Pancreas (tissue), 10 donors: Measurements from ENCODE around the gene HMCN1. TPM values are rescaled to one million over a fixed set of nuclear protein-coding genes. Genes with fewer than 3 reads are reported as not detected.

ENCODE experiments used
- ATAC-seq, 4 donors: fragments of 200-7000 bp; cut with Tn5 transposase; one replicate each; pipeline versions ENCODE4 v1.8.0 to v1.9.1; 2020; ENCODE audit warnings: mild to moderate bottlenecking in 4 of 4, moderate library complexity in 4 of 4
- DNase-seq, 6 donors: peaks; one replicate each; pipeline ENCODE4 v3.0.0-alpha.2; 2020
- FAIRE-seq: peaks from 2 replicates; lab custom pipeline; 2012; peaks lifted over from hg19 to GRCh38; lab: Jason Lieb, UNC
- H3K27ac ChIP-seq, 4 donors: fragments of 200-600 bp; sonication (generic); 1 replicate in 3 of 4; 2 replicates in 1 of 4; pipeline versions ENCODE4 v1.5.0 to v1.8.0; 2020
- H3K27me3 ChIP-seq, 4 donors: fragments of 200-600 bp; one replicate each; pipeline ENCODE4 v1.8.0; 2021
- H3K36me3 ChIP-seq, 3 donors: fragments of 200-600 bp; sonication (generic) in 1 of 3; one replicate each; pipeline versions ENCODE4 v1.5.0 to v1.8.0; 2020 to 2021
- H3K4me1 ChIP-seq, 3 donors: fragments of 200-600 bp; one replicate each; pipeline ENCODE4 v1.8.0; 2021
- H3K4me3 ChIP-seq, 4 donors: fragments of 200-600 bp; sonication (generic) in 2 of 4; one replicate each; pipeline versions ENCODE4 v1.5.0 to v1.8.0; 2020 to 2021
- H3K9me3 ChIP-seq, 4 donors: fragments of 200-600 bp; one replicate each; pipeline ENCODE4 v1.8.0; 2021
- CTCF ChIP-seq, 4 donors: fragments of 200-600 bp; sonication (generic) in 3 of 4; IDR thresholded peaks; one replicate each; pipeline versions ENCODE4 v1.5.0 to v1.8.0; 2021; ENCODE audit warnings: antibody characterized with exemption in 4 of 4
- WGBS, 2 donors: extraction: QIAGEN DNeasy Blood & Tissue Kit; methylation state at CpG; one replicate each; pipeline ENCODE4 v1.1.7; 2013; 5-methylcytosine and 5-hydroxymethylcytosine counted together
- intact Hi-C, 3 donors: fragments of 100-400 bp; cut with DNase I; formaldehyde crosslinking; loops; one replicate each; pipeline versions ENCODE4 v1.11.1 to v1.14.2; 2022
- polyA plus RNA-seq, 2 donors: library from polyadenylated mRNA; stranded (reverse); fragments of 200-250 nt; gene quantifications; one replicate each; pipeline ENCODE4 v1.2.3, GENCODE V29; 2013
- total RNA-seq, 6 donors: library from RNA; stranded (reverse); fragmentation: NEBNext Ultra II Directional in 4 of 6; extraction: Animal tissue kit (Norgen Biotek cat#: 25700) in 4 of 6; gene quantifications; one replicate each; pipeline versions ENCODE4 v1.2.1 to v1.2.4, GENCODE V29; 2021 to 2023
- donor health status: healthy with polysubstance abuse.
- donor health status: DM: no; HTN: no; CAD: no; lungs with moderate emphysema.
- donor health status: DM: no; HTN: no; CAD: no.
- donor health status: control.
- donor health status: control.
- donor health status: Bipolar disorder and iron deficiency.
- donor health status: DM: yes; HTN: yes; CAD: no.
- donor health status: DM: no; HTN: no; CAD: no.
- donor health status: DM: no; HTN: no; CAD: no.
- donor health status: DM: yes; HTN: yes; CAD: no.

The HMCN1 gene
- total and polyA plus RNA-seq, 8 donors, result 0.19 to 4.8 (median 0.60) TPM

- WGBS, 2 donors, result 71 to 81% methylated on average over 3 of the region's 3 CpGs
- intact Hi-C loops, result no loop called here
- no peak for FAIRE-seq
- Histone ChIP-seq H3K4me1 (peaks cover 0 to 4% (median 0%) of the 10 kb centered on the region in 3 donors), H3K9me3 (no peaks in the 10 kb centered on the region), H3K27me3 (no peaks in the 10 kb centered on the region), H3K4me3 (no peak overlapping the region), H3K27ac (no peak overlapping the region), H3K36me3 (no peaks in the 10 kb centered on the region)
- no peak for DNase-seq
- no peak for TF ChIP-seq CTCF (IDR thresholded peaks at IDR 0.05)
- ATAC-seq, result no peak
These were observed 453.9 kb downstream of the HMCN1 start for GRCh38 chr1:186188004-186188539.

- H3K9me3 ChIP-seq, result no peaks in the 10 kb centered on the region
- peaks cover 0 to 4% (median 0%) of the 10 kb centered on the region in 3 donors for H3K4me1 ChIP-seq
- WGBS, 2 donors, result 59 to 64% methylated on average over 2 of the region's 2 CpGs
- no peaks in the 10 kb centered on the region for H3K36me3 ChIP-seq
- intact Hi-C loops, result no loop called here
- FAIRE-seq (no peak), DNase-seq (no peak), ATAC-seq (no peak)
- no peak overlapping the region for H3K27ac ChIP-seq
- no peak overlapping the region for H3K4me3 ChIP-seq
- no peaks in the 10 kb centered on the region for H3K27me3 ChIP-seq
- no peak for TF ChIP-seq CTCF (IDR thresholded peaks at IDR 0.05)
These were observed 454.5 kb downstream of the HMCN1 start for GRCh38 chr1:186188736-186189135.

- H3K9me3 ChIP-seq, result no peaks in the 10 kb centered on the region
- no peak overlapping the region for H3K27ac ChIP-seq
- TF ChIP-seq CTCF (IDR thresholded peaks at IDR 0.05), result no peak
- no peaks in the 10 kb centered on the region for H3K36me3 ChIP-seq
- FAIRE-seq (no peak), ATAC-seq (no peak), DNase-seq (no peak)
- 83 to 88% methylated on average over 3 of the region's 3 CpGs for WGBS, 2 donors
- intact Hi-C loops, result no loop called here
- H3K27me3 ChIP-seq, result no peaks in the 10 kb centered on the region
- H3K4me1 ChIP-seq, result peaks cover 0 to 1% (median 0%) of the 10 kb centered on the region in 3 donors
- no peak overlapping the region for H3K4me3 ChIP-seq
These were observed 455.0 kb downstream of the HMCN1 start for GRCh38 chr1:186189156-186189555.

GRCh38 chr1:186191511-186191910 is 457.3 kb downstream of the HMCN1 start:
- H3K27me3 ChIP-seq, result no peaks in the 10 kb centered on the region
- no peak overlapping the region for H3K4me3 ChIP-seq
- no peaks in the 10 kb centered on the region for H3K36me3 ChIP-seq
- DNase-seq, result no peak
- H3K27ac ChIP-seq, result no peak overlapping the region
- TF ChIP-seq CTCF (IDR thresholded peaks at IDR 0.05), result no peak
- 51 to 60% methylated on average over 2 of the region's 2 CpGs for WGBS, 2 donors
- no peaks in the 10 kb centered on the region for H3K4me1 ChIP-seq
- no peaks in the 10 kb centered on the region for H3K9me3 ChIP-seq
- intact Hi-C loops, result no loop called here
- no peak for FAIRE-seq
- no peak for ATAC-seq

GRCh38 chr1:186193224-186193623 is 459.0 kb downstream of the HMCN1 start:
- TF ChIP-seq CTCF (IDR thresholded peaks at IDR 0.05), result no peak
- 70 to 79% methylated on average over 2 of the region's 2 CpGs for WGBS, 2 donors
- no peaks in the 10 kb centered on the region for H3K9me3 ChIP-seq
- FAIRE-seq (no peak), ATAC-seq (no peak), DNase-seq (no peak)
- no peaks in the 10 kb centered on the region for H3K4me1 ChIP-seq
- H3K4me3 ChIP-seq, result no peak overlapping the region
- no peak overlapping the region for H3K27ac ChIP-seq
- H3K27me3 ChIP-seq, result no peaks in the 10 kb centered on the region
- no peaks in the 10 kb centered on the region for H3K36me3 ChIP-seq
- intact Hi-C loops, result no loop called here
